Mesothelial cell of epicardium (in vitro differentiated cells): ENCODE data around the gene TMEM30B. TPM values are rescaled to one million over a fixed set of nuclear protein-coding genes. Genes with fewer than 3 reads are reported as not detected.

Source experiments
- DNase-seq, 2 experiments: peaks; one replicate each; pipeline ENCODE4 v3.0.0; 2021; ENCODE audit warnings: low spot score in 2 of 2; ENCODE audit not compliant: unreplicated experiment in 2 of 2
- H3K27ac Mint-ChIP-seq: 2 replicates; pipeline ENCODE4 v1.8.0; 2021; ENCODE audit warnings: mixed read lengths
- H3K27me3 Mint-ChIP-seq: 2 replicates; pipeline ENCODE4 v1.8.0; 2021; ENCODE audit warnings: low read depth, mixed read lengths
- H3K36me3 Mint-ChIP-seq: 2 replicates; pipeline ENCODE4 v1.8.0; 2021; ENCODE audit warnings: mixed read lengths
- H3K4me1 Mint-ChIP-seq: 2 replicates; pipeline ENCODE4 v1.8.0; 2021; ENCODE audit warnings: mixed read lengths
- H3K4me3 Mint-ChIP-seq: 2 replicates; pipeline ENCODE4 v1.8.0; 2021; ENCODE audit warnings: mild to moderate bottlenecking, moderate library complexity, mixed read lengths
- H3K9me3 Mint-ChIP-seq: 2 replicates; pipeline ENCODE4 v1.8.0; 2021; ENCODE audit warnings: mixed read lengths
- total RNA-seq: library from RNA; stranded (reverse); gene quantifications from 3 replicates; pipeline ENCODE4 v1.2.1, GENCODE V29; 2021
- TF ChIP-seq, protein P1 (sequence below): fragments of 200-600 bp; sonication (generic); IDR thresholded peaks from one replicate; pipeline ENCODE4 v1.5.0; 2021; ENCODE audit warnings: antibody characterized with exemption; ENCODE audit not compliant: unreplicated experiment

TMEM30B gene
- total RNA-seq, 1 donor from 2014 or later = 11.2 TPM

DNA sequence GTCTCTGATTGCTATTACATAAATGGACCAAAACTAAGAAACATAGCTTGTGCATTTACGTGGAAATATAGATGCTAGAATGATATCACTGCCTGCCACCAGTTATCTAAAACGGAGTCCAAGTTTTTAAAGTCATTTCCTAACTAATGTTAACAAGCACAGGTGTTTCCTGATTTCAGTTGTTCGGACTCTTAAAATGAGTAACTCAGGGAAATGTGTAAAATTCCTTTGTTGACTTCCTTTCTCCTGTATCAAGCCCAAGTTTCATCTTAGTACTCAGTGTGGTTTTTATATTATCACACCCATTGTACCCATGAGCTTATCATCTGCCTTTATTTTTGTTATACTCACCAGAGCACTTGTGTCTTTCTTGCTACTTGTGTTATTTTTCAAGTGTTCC lies 27.1 kb upstream of the TMEM30B start:
- H3K36me3 Mint-ChIP-seq = peaks cover 10% of the 10 kb centered on the region
- no peaks in the 10 kb centered on the region for H3K27me3 Mint-ChIP-seq
- H3K9me3 Mint-ChIP-seq = peaks cover 33% of the 10 kb centered on the region
- no peak overlapping the region for H3K27ac Mint-ChIP-seq
- TF ChIP-seq, protein P1, sequence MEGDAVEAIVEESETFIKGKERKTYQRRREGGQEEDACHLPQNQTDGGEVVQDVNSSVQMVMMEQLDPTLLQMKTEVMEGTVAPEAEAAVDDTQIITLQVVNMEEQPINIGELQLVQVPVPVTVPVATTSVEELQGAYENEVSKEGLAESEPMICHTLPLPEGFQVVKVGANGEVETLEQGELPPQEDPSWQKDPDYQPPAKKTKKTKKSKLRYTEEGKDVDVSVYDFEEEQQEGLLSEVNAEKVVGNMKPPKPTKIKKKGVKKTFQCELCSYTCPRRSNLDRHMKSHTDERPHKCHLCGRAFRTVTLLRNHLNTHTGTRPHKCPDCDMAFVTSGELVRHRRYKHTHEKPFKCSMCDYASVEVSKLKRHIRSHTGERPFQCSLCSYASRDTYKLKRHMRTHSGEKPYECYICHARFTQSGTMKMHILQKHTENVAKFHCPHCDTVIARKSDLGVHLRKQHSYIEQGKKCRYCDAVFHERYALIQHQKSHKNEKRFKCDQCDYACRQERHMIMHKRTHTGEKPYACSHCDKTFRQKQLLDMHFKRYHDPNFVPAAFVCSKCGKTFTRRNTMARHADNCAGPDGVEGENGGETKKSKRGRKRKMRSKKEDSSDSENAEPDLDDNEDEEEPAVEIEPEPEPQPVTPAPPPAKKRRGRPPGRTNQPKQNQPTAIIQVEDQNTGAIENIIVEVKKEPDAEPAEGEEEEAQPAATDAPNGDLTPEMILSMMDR = no peak
- no peaks in the 10 kb centered on the region for H3K4me1 Mint-ChIP-seq
- DNase-seq = no peak
- no peak overlapping the region for H3K4me3 Mint-ChIP-seq

DNA sequence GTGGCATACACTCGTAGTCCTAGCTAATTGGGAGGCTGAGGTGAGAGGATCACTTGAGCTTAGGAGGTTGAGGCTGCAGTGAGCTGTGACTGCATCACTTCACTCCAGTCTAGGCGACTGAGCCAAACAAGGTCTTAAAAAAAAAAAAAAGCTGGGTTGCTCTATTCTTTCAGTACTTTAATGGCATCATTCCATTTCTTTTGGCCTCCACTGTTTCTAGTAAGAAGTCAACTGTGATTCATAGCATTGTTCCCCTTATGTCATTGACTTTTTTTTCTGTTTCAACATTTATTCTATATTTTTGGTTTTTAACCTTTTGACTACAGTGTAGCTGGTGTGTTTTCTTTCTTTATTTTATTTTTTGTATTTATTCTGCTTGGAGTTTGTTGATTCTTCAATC lies 23.6 kb upstream of the TMEM30B start:
- peaks cover 14% of the 10 kb centered on the region for H3K9me3 Mint-ChIP-seq
- no peaks in the 10 kb centered on the region for H3K4me1 Mint-ChIP-seq
- no peak overlapping the region for H3K4me3 Mint-ChIP-seq
- TF ChIP-seq, protein P1 = no peak
- no peaks in the 10 kb centered on the region for H3K27me3 Mint-ChIP-seq
- H3K36me3 Mint-ChIP-seq = peaks cover 6% of the 10 kb centered on the region
- no peak for DNase-seq
- no peak overlapping the region for H3K27ac Mint-ChIP-seq

DNA sequence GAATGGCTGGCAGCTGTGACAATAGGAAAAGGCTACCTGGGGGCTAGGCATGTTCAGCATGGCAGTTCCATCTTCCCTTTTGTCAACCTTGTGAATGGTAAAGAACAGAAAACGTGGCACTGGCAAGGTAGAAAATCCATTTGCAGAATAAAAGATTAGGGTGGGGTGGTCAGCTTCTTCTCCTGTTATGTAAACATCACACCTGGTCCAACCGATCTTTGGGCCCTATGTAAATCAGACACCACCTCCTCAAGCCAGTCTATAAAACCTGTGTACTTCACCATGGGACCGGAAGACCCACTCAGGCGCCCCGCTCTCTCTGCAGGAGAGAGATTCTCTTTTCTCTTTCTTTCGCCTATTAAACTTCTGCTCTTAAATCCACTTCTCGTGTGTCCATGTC lies 19.6 kb upstream of the TMEM30B start:
- H3K27ac Mint-ChIP-seq = no peak overlapping the region
- no peak overlapping the region for H3K4me3 Mint-ChIP-seq
- H3K27me3 Mint-ChIP-seq = no peaks in the 10 kb centered on the region
- no peak for DNase-seq
- TF ChIP-seq, protein P1 = no peak
- H3K36me3 Mint-ChIP-seq = peaks cover 4% of the 10 kb centered on the region
- peaks cover 7% of the 10 kb centered on the region for H3K9me3 Mint-ChIP-seq
- peaks cover 13% of the 10 kb centered on the region for H3K4me1 Mint-ChIP-seq

DNA sequence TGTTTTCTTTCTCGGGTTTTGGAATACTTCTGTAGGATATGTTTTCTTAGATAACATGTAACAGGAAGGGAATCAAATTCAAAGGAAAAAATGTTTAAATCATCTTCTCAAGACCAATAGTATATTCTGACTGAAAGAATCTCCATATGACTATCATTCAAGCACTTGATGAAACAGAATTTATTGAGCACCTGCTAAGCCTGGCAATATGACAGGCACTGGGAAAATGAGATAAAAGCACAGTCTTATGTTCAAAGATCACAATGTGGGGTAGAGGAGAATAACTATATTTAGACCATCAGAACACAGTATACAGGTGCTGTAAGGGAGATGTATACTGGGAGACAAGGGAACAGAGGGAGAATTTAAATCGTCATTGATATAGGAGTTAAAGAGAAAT lies 19.1 kb upstream of the TMEM30B start:
- DNase-seq = no peak
- Mint-ChIP-seq H3K27ac (no peak overlapping the region), H3K36me3 (peaks cover 4% of the 10 kb centered on the region), H3K4me1 (peaks cover 13% of the 10 kb centered on the region), H3K4me3 (no peak overlapping the region), H3K27me3 (no peaks in the 10 kb centered on the region), H3K9me3 (peaks cover 4% of the 10 kb centered on the region)
- TF ChIP-seq, protein P1 = no peak

DNA sequence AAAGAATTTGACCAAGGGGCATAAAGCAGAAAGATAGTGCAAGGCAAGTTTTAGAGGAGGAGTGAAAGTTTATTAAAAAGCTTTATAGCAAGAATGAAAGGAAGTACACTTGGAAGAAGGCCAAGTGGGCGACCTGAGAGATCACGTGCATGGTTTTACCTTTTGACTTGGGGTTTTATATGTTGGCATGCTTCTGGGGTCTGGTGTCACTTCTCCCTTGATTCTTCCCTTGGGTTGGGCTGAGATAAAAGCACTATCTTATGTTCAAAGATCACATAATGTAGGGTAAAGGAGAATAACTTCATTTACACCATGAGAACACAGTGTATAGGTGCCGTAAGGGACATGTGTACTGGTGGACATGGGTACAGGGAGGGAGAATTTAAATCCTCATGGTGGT lies 17.7 kb upstream of the TMEM30B start:
- Mint-ChIP-seq H3K4me1 (peaks cover 13% of the 10 kb centered on the region), H3K36me3 (peaks cover 4% of the 10 kb centered on the region), H3K27me3 (no peaks in the 10 kb centered on the region), H3K4me3 (no peak overlapping the region), H3K9me3 (peaks cover 4% of the 10 kb centered on the region), H3K27ac (no peak overlapping the region)
- DNase-seq = no peak
- TF ChIP-seq, protein P1 = no peak

DNA sequence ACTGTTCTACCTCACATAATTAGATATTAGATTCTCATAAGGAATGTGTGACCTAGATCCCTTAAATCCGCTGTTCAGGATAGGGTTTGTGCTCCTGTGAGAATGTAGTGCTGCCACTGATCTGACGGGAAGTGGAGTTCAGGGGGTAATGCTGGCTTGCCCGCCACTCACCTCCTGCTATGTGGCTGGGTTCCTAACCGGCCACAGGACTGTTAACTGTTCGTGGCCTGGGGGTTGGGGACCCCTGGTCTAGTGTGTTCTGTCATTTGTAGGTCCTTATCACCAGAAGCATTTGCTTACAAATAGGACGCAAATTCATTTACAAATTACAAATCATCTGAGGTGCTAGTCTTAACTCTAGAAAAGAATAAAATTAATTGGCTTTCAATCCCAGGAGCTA lies 16.4 kb upstream of the TMEM30B start:
- TF ChIP-seq, protein P1 = no peak
- no peaks in the 10 kb centered on the region for H3K9me3 Mint-ChIP-seq
- peaks cover 1% of the 10 kb centered on the region for H3K36me3 Mint-ChIP-seq

More for the DNA sequence above, 16.4 kb upstream of the TMEM30B start:
- no peak overlapping the region for H3K4me3 Mint-ChIP-seq
- H3K4me1 Mint-ChIP-seq = peaks cover 13% of the 10 kb centered on the region
- H3K27me3 Mint-ChIP-seq = no peaks in the 10 kb centered on the region
- DNase-seq = no peak
- no peak overlapping the region for H3K27ac Mint-ChIP-seq
